HepG2 (cell line): Measurements from ENCODE around the gene TPRKB. TPM values are rescaled to one million over a fixed set of nuclear protein-coding genes. Genes with fewer than 3 reads are reported as not detected.

Experiments used
- CBX5 ChIP-seq: sonication (generic); formaldehyde crosslinking; IDR thresholded peaks from 2 replicates; pipeline ENCODE4 v1.4.0; 2020; ENCODE audit warnings: missing genetic modification reagents, borderline replicate concordance
- CSRNP1 ChIP-seq: sonication (generic); formaldehyde crosslinking; IDR thresholded peaks from 2 replicates; pipeline ENCODE4 v1.8.1; 2023; ENCODE audit warnings: mild to moderate bottlenecking, missing genetic modification reagents
- HINFP ChIP-seq: sonication (generic); formaldehyde crosslinking; IDR thresholded peaks from 2 replicates; pipeline ENCODE4 v1.4.0; 2020; ENCODE audit warnings: low read depth, mild to moderate bottlenecking, missing genetic modification reagents
- KLF12 ChIP-seq: sonication (generic); formaldehyde crosslinking; IDR thresholded peaks from 2 replicates; pipeline ENCODE4 v1.4.0; 2020; ENCODE audit warnings: missing genetic modification reagents, borderline replicate concordance
- MAFK ChIP-seq, 2 experiments: IDR thresholded peaks in 1 of 2; conservative IDR thresholded peaks in 1 of 2; 2 replicates each; pipeline ENCODE4 v1.6.1; 2011; ENCODE audit warnings: improper control_type of control experiment in 2 of 2, low read length in 2 of 2
- MEIS2 ChIP-seq: sonication (generic); formaldehyde crosslinking; IDR thresholded peaks from 2 replicates; pipeline ENCODE4 v1.9.0; 2021; ENCODE audit warnings: mild to moderate bottlenecking, missing genetic modification reagents
- MXD4 ChIP-seq: IDR thresholded peaks from 2 replicates; pipeline ENCODE4 v1.6.1; 2016; ENCODE audit warnings: mild to moderate bottlenecking, missing biosample characterization, missing genetic modification reagents
- NFYC ChIP-seq: IDR thresholded peaks from 2 replicates; pipeline ENCODE4 v1.6.1; 2016; ENCODE audit warnings: missing genetic modification reagents, missing compliant biosample characterization
- ONECUT2 ChIP-seq: sonication (generic); formaldehyde crosslinking; IDR thresholded peaks from 2 replicates; pipeline ENCODE4 v1.4.0; 2020; ENCODE audit warnings: missing genetic modification reagents
- PRDM10 ChIP-seq: sonication (generic); formaldehyde crosslinking; IDR thresholded peaks from 2 replicates; pipeline ENCODE4 v1.4.0; 2020; ENCODE audit warnings: low read depth, missing genetic modification reagents
- TCF7 ChIP-seq: sonication (generic); IDR thresholded peaks from 2 replicates; pipeline ENCODE4 v1.6.1; 2016; ENCODE audit warnings: antibody characterized with exemption, low read depth
- YY1 ChIP-seq: IDR thresholded peaks from 2 replicates; pipeline ENCODE4 v1.6.1; 2011; ENCODE audit warnings: low read length, low read depth, moderate library complexity, mild to moderate bottlenecking; ENCODE audit not compliant: insufficient read depth, insufficient replicate concordance
- ZBTB37 ChIP-seq: sonication (generic); formaldehyde crosslinking; IDR thresholded peaks from 2 replicates; pipeline ENCODE4 v1.4.0; 2020; ENCODE audit warnings: mild to moderate bottlenecking, missing genetic modification reagents
- ZBTB7A ChIP-seq: sonication (generic); formaldehyde crosslinking; IDR thresholded peaks from 2 replicates; pipeline ENCODE4 v1.8.0; 2022; ENCODE audit warnings: mild to moderate bottlenecking, missing genetic modification reagents
- ZNF430 ChIP-seq: sonication (generic); formaldehyde crosslinking; IDR thresholded peaks from 2 replicates; pipeline ENCODE4 v1.9.0; 2021; ENCODE audit warnings: mild to moderate bottlenecking, missing genetic modification reagents
- ZNF569 ChIP-seq: sonication (generic); formaldehyde crosslinking; IDR thresholded peaks from 2 replicates; pipeline ENCODE4 v1.5.0; 2020; ENCODE audit warnings: mild to moderate bottlenecking, missing genetic modification reagents, moderate library complexity, borderline replicate concordance
- ZNF598 ChIP-seq: sonication (generic); formaldehyde crosslinking; IDR thresholded peaks from 2 replicates; pipeline ENCODE4 v1.5.1; 2020; ENCODE audit warnings: mild to moderate bottlenecking, missing genetic modification reagents, borderline replicate concordance
- ZNF616 ChIP-seq: sonication (generic); formaldehyde crosslinking; IDR thresholded peaks from 2 replicates; pipeline ENCODE4 v1.5.0; 2020; ENCODE audit warnings: low read depth, mild to moderate bottlenecking, missing genetic modification reagents
- ZNF761 ChIP-seq: sonication (generic); formaldehyde crosslinking; conservative IDR thresholded peaks from 2 replicates; pipeline ENCODE4 v1.4.0; 2020; ENCODE audit warnings: mild to moderate bottlenecking, missing genetic modification reagents
- ZNF83 ChIP-seq: sonication (generic); formaldehyde crosslinking; IDR thresholded peaks from 2 replicates; pipeline ENCODE4 v1.4.0; 2020; ENCODE audit warnings: missing genetic modification reagents, mild to moderate bottlenecking, borderline replicate concordance
- ZSCAN22 ChIP-seq: sonication (generic); formaldehyde crosslinking; IDR thresholded peaks from 2 replicates; pipeline ENCODE4 v1.4.0; 2020; ENCODE audit warnings: mild to moderate bottlenecking, missing genetic modification reagents
- polyA plus RNA-seq, 8 experiments: library from polyadenylated mRNA; depleted of rRNA in 3 of 8; stranded (reverse) in 7 of 8; unstranded in 1 of 8; fragments of >200 nt; fragmentation: Illumina TruSeq in 4 of 8; extraction: Trizol in 4 of 8; gene quantifications; 2 replicates each; pipeline versions ENCODE4 v1.2.1 to v1.2.3, GENCODE V29; 2011 to 2016; ENCODE audit warnings: low read depth in 4 of 8, missing spikeins in 1 of 8, mixed read lengths in 1 of 8; ENCODE audit not compliant: insufficient read depth in 1 of 8
- total RNA-seq, 5 experiments: library from RNA; depleted of rRNA; stranded (reverse); fragments of >200 nt; fragmentation: Illumina TruSeq; extraction: Trizol; gene quantifications; 2 replicates each; pipeline ENCODE4 v1.2.3, GENCODE V29; 2016; ENCODE audit warnings: low read depth in 1 of 5

The TPRKB gene
- total and polyA plus RNA-seq, 2 of the 13 experiments (the other 11 are each of a cell fraction or from before 2014, with no cell fraction given), result 32.0 to 58.0 TPM

- TF ChIP-seq ZNF83 (CRISPR knock-in tag) (peak; percentile 93; the same call in 1 of the 2 replicates), ONECUT2 (CRISPR knock-in tag) (0 out of 2 replicates have a peak, but pooled peaks have one; percentile 29), ZNF761 (CRISPR knock-in tag) (peak; percentile 35; the same call in 1 of the 2 replicates), MXD4 (CRISPR knock-in tag) (peak; percentile 64), KLF12 (CRISPR knock-in tag) (no peak), CBX5 (no peak; the same call in 1 of the 2 replicates), TCF7 (no peak), ZBTB37 (no peak), MAFK (conservative IDR thresholded peaks at IDR 0.05 in 1 of 2, IDR thresholded peaks at IDR 0.05 in 1 of 2; ENCODE audit: low read length in 2 of 2) (no peak), PRDM10 (peak; percentile 67; the same call in 1 of the 2 replicates), ZBTB7A (CRISPR knock-in tag) (no peak), ZNF430 (CRISPR knock-in tag) (0 out of 2 replicates have a peak, but pooled peaks have one; percentile 80), ZSCAN22 (no peak), ZNF598 (CRISPR knock-in tag) (peak; percentile 96; the same call in 1 of the 2 replicates), CSRNP1 (CRISPR knock-in tag) (peak; percentile 86; the same call in 1 of the 2 replicates), NFYC (CRISPR knock-in tag) (no peak), ZNF616 (no peak), HINFP (peak; percentile 82), ZNF569 (CRISPR knock-in tag) (no peak), YY1 (peak; percentile 87), MEIS2 (CRISPR knock-in tag) (peak; percentile 61; the same call in 1 of the 2 replicates)
These were observed 42.5 kb upstream of the TPRKB start, which contains the start of gene DUSP11 (continued) for GRCh38 chr2:73779467-73780236.
